Caco-2 (cell line): Measurements from ENCODE around the gene GFM1. TPM values are rescaled to one million over a fixed set of nuclear protein-coding genes. Genes with fewer than 3 reads are reported as not detected.

Source experiments
- BruUV-seq: library from RNA; stranded (reverse); fragments of 400-500 nt; replicated peaks from 2 replicates; lab custom pipeline; 2021; lab: Mats Ljungman, UMichigan
- CTCF ChIA-PET: fragments of 300-600 bp; sonication (Branson Sonifier 250); formaldehyde crosslinking; loops from one replicate; lab custom pipeline; 2022; ENCODE audit warnings: antibody characterized with exemption; lab: Charles Lee
- POLR2A ChIA-PET: fragments of 300-600 bp; sonication (Branson Sonifier 250); formaldehyde crosslinking; loops from one replicate; lab custom pipeline; 2022; ENCODE audit warnings: antibody characterized with exemption; lab: Charles Lee
- DNase-seq, 2 experiments: peaks; one replicate each; pipeline versions ENCODE4 v3.0.0 to v3.0.0-alpha.2; 2020 to 2022
- H3K27me3 ChIP-seq: replicated peaks from 2 replicates; pipeline ENCODE4 v1.6.0; 2011; ENCODE audit warnings: low read length; ENCODE audit not compliant: control insufficient read depth, insufficient read depth
- H3K36me3 ChIP-seq: 2 replicates; pipeline ENCODE4 v1.5.1; 2011; ENCODE audit warnings: low read length; ENCODE audit not compliant: control insufficient read depth, insufficient read depth
- H3K4me1 ChIP-seq: fragments of 250-450 bp; sonication (Bioruptor Pico); 2 replicates; pipeline ENCODE4 v1.5.1; 2020; ENCODE audit warnings: mild to moderate bottlenecking
- H3K4me3 ChIP-seq: 2 replicates; pipeline ENCODE4 v1.5.1; 2011; ENCODE audit warnings: low read depth, mild to moderate bottlenecking, control low read depth, low read length
- H3K9me3 ChIP-seq: fragments of 250-450 bp; sonication (Bioruptor Pico); 2 replicates; pipeline ENCODE4 v1.5.1; 2020; ENCODE audit warnings: mild to moderate bottlenecking, moderate library complexity
- H3K27ac Mint-ChIP-seq: one replicate; pipeline ENCODE4 v1.8.0; 2022; ENCODE audit warnings: mixed read lengths; ENCODE audit not compliant: unreplicated experiment
- H3K27me3 Mint-ChIP-seq: one replicate; pipeline ENCODE4 v1.8.0; 2022; ENCODE audit warnings: mixed read lengths; ENCODE audit not compliant: insufficient read depth, unreplicated experiment
- H3K36me3 Mint-ChIP-seq: one replicate; pipeline ENCODE4 v1.8.0; 2022; ENCODE audit warnings: mild to moderate bottlenecking, mixed read lengths; ENCODE audit not compliant: insufficient read depth, unreplicated experiment
- H3K4me1 Mint-ChIP-seq: one replicate; pipeline ENCODE4 v1.8.0; 2022; ENCODE audit warnings: low read depth, mixed read lengths; ENCODE audit not compliant: unreplicated experiment
- H3K4me3 Mint-ChIP-seq: one replicate; pipeline ENCODE4 v1.8.0; 2022; ENCODE audit warnings: mild to moderate bottlenecking, moderate library complexity, mixed read lengths; ENCODE audit not compliant: unreplicated experiment
- H3K9me3 Mint-ChIP-seq: one replicate; pipeline ENCODE4 v1.8.0; 2022; ENCODE audit warnings: mixed read lengths; ENCODE audit not compliant: unreplicated experiment
- CTCF ChIP-seq, 2 experiments: fragments of 200-600 bp in 1 of 2; IDR thresholded peaks; 1 replicate in 1 of 2; 2 replicates in 1 of 2; pipeline versions ENCODE4 v1.5.1 to v1.8.0; 2011 to 2022; ENCODE audit warnings: antibody characterized with exemption in 1 of 2, control low read depth in 1 of 2, inconsistent platforms in 1 of 2, low read depth in 1 of 2, low read length in 1 of 2, mild to moderate bottlenecking in 1 of 2, moderate library complexity in 1 of 2; ENCODE audit not compliant: insufficient read depth in 1 of 2, severe bottlenecking in 1 of 2, unreplicated experiment in 1 of 2
- intact Hi-C: fragments of 100-400 bp; cut with micrococcal nuclease; formaldehyde crosslinking; loops from one replicate; pipeline ENCODE4 v1.10.0; 2022; ENCODE audit not compliant: unreplicated experiment
- total RNA-seq: library from RNA; stranded (reverse); gene quantifications from 2 replicates; pipeline ENCODE4 v1.2.3, GENCODE V29; 2022

Gene GFM1
- total RNA-seq, 1 experiment from 2014 or later: 58.2 TPM

DNA sequence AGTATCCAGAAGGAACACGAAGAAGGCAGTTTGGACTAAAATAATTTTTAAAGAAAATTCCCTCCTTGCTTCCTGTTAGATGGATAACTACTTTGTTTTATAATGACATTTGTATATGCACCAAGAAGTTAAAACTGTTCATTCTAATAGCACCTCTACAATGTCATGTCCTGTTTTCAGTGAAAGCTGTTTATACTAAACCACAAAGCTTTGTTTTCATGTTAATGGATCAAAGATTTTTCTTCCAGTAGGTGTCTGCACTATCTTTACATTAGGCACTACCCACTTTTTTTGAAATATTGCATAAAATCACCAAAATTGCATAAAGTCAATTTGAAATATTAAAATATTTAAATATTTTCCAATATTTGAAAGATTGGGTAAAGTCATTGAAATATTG is 77.8 kb downstream of the GFM1 start:
- Histone ChIP-seq H3K4me3 (no peak overlapping the region), H3K36me3 (no peaks in the 10 kb centered on the region), H3K4me1 (no peaks in the 10 kb centered on the region), H3K9me3 (no peaks in the 10 kb centered on the region), H3K27me3 (no peaks in the 10 kb centered on the region)
- no peak overlapping the region for H3K27ac Mint-ChIP-seq
- POLR2A ChIA-PET: no interaction called here
- DNase-seq: no peak
- CTCF ChIA-PET: no interaction called here
- no peaks in the 10 kb centered on the region for H3K36me3 Mint-ChIP-seq
- no peaks in the 10 kb centered on the region for H3K4me1 Mint-ChIP-seq
- H3K4me3 Mint-ChIP-seq: no peak overlapping the region
- TF ChIP-seq CTCF (IDR thresholded peaks at IDR 0.05; ENCODE audit: insufficient read depth in 1 of 2, low read depth in 1 of 2, low read length in 1 of 2, severe bottlenecking in 1 of 2, unreplicated experiment in 1 of 2): no peak
- intact Hi-C loops: no loop called here
- no peaks in the 10 kb centered on the region for H3K27me3 Mint-ChIP-seq
- H3K9me3 Mint-ChIP-seq: no peaks in the 10 kb centered on the region
- BruUV-seq: no TSS peak

DNA sequence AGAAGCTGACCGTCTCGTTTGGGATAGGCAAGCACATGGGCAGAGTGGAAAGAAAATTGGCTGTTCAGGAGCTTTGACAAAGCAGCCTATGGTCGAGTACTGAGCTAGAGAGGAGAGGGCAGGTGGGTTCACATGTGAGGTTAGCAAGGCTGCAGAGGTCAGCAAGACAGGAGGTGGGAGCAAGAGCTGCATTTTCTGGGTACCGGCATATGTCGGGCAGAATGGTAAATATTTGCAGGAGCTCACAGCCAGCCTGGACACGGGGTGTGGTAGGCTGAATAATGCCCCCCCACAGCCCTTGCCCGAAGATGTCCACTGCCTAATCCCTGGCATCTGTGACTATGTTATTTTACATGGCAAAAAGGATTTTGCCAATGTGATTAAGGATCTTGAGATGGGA is 79.7 kb downstream of the GFM1 start:
- H3K4me1 Mint-ChIP-seq: no peaks in the 10 kb centered on the region
- intact Hi-C loops: no loop called here
- ChIA-PET POLR2A (no interaction called here), CTCF (interaction anchor here (1.1 kb wide), 1 partner anchor 65 kb away, joined by 4 read pairs; no protein-coding TSS in a partner anchor)
- no peaks in the 10 kb centered on the region for H3K36me3 Mint-ChIP-seq
- DNase-seq: no peak
- no peaks in the 10 kb centered on the region for H3K9me3 Mint-ChIP-seq
- no peaks in the 10 kb centered on the region for H3K27me3 Mint-ChIP-seq
- no peaks in the 10 kb centered on the region for H3K27me3 ChIP-seq
- no peak overlapping the region for H3K4me3 ChIP-seq
- BruUV-seq: no TSS peak
- no peaks in the 10 kb centered on the region for H3K9me3 ChIP-seq
- no peaks in the 10 kb centered on the region for H3K36me3 ChIP-seq
- TF ChIP-seq CTCF (IDR thresholded peaks at IDR 0.05; ENCODE audit: insufficient read depth in 1 of 2, low read depth in 1 of 2, low read length in 1 of 2, severe bottlenecking in 1 of 2, unreplicated experiment in 1 of 2): no peak
- no peak overlapping the region for H3K27ac Mint-ChIP-seq
- H3K4me1 ChIP-seq: no peaks in the 10 kb centered on the region
- H3K4me3 Mint-ChIP-seq: no peak overlapping the region

- no peak overlapping the region for H3K4me3 Mint-ChIP-seq
- BruUV-seq: no TSS peak
- Histone ChIP-seq H3K4me3 (no peak overlapping the region), H3K9me3 (no peaks in the 10 kb centered on the region), H3K4me1 (no peaks in the 10 kb centered on the region), H3K36me3 (no peaks in the 10 kb centered on the region), H3K27me3 (no peaks in the 10 kb centered on the region)
- no peaks in the 10 kb centered on the region for H3K27me3 Mint-ChIP-seq
- no peak overlapping the region for H3K27ac Mint-ChIP-seq
- no peaks in the 10 kb centered on the region for H3K4me1 Mint-ChIP-seq
- intact Hi-C loops: no loop called here
- DNase-seq: no peak
- TF ChIP-seq CTCF (IDR thresholded peaks at IDR 0.05; ENCODE audit: insufficient read depth in 1 of 2, low read depth in 1 of 2, low read length in 1 of 2, severe bottlenecking in 1 of 2, unreplicated experiment in 1 of 2): no peak
- no peaks in the 10 kb centered on the region for H3K36me3 Mint-ChIP-seq
- no peaks in the 10 kb centered on the region for H3K9me3 Mint-ChIP-seq
- ChIA-PET CTCF (no interaction called here), POLR2A (no interaction called here)
These were observed 81.2 kb downstream of the GFM1 start for GRCh38 chr3:158725348-158726011.
